Heart left ventricle (tissue), 13 donors: ENCODE results near the gene TAPBP.

Experiments
- CTCF ChIP-seq, 12 donors: fragments of 200-600 bp; sonication (generic) in 4 of 12; IDR thresholded peaks; one replicate each; pipeline versions ENCODE4 v1.5.0 to v1.8.0; 2018 to 2022; ENCODE audit warnings: antibody characterized with exemption in 12 of 12, mild to moderate bottlenecking in 5 of 12
- POLR2A ChIP-seq, 2 donors: fragments of 450-650 bp; IDR thresholded peaks; one replicate each; pipeline ENCODE4 v1.6.1; 2017; ENCODE audit warnings: antibody characterized with exemption in 2 of 2, mild to moderate bottlenecking in 2 of 2, moderate library complexity in 2 of 2
- donor health status: ischemic (EF 13 %, LVEDD 7.1; RV severe dilation, severe dysfunction).
- donor health status: DM: no; HTN: yes; CAD: no.
- donor health status: DM: no; HTN: no; CAD: no.
- donor health status: ischemic (EF 25% LVEDD 6.9; RV normal size, moderate dysfunction).
- donor health status: ischemic (EF 25% LVEDD 5.7; RV mildly dilated, moderate dysfunction).
- donor health status: ischemic (EF 35%, LVEDD 5.7; RV mildly dilated, moderate dysfunction).
- donor health status: nonischemic (EF 11% LVEDD 7.7; RV severe dilation, severe dysfunction).
- donor health status: DM: yes; HTN: yes; CAD: no.
- donor health status: PGD.
- donor health status: ischemic (EF 29% LVEDD 5.4; RV normal size, mild dysfunction).
- donor health status: nonischemic (EF 23%, LVEDD 6.1; RV moderate dilation, normal function).

GRCh38 chr6:33315793-33316602 lies 2.1 kb upstream of the TAPBP start:
- TF ChIP-seq CTCF (IDR thresholded peaks at IDR 0.05) = no peak
- TF ChIP-seq POLR2A (IDR thresholded peaks at IDR 0.05) = no peak
